ENCODE results near the gene HDDC3.
"Not testable (repeated sequence)": the region's sequence is repeated elsewhere in the genome, so short reads cannot be mapped to it uniquely, and the experiment has no call there.

Gene HDDC3

GRCh38 chr15:90929246-90930019 lies 2.9 kb downstream of the HDDC3 start:
- no peak for DNase-seq

- not testable (repeated sequence) for DNase-seq
These were observed 4.2 kb downstream of the HDDC3 start for GRCh38 chr15:90928106-90928505.

GRCh38 chr15:90926766-90927165 lies 5.6 kb downstream of the HDDC3 start:
- DNase-seq = not testable (repeated sequence)

- no peak for DNase-seq
These were observed 8.0 kb downstream of the HDDC3 start for GRCh38 chr15:90924375-90924774.

GRCh38 chr15:90922712-90923322 lies 9.5 kb downstream of the HDDC3 start:
- DNase-seq = peak; percentile 71

GRCh38 chr15:90921887-90922286 lies 10.5 kb downstream of the HDDC3 start:
- no peak for DNase-seq

GRCh38 chr15:90918835-90919234 lies 13.5 kb downstream of the HDDC3 start:
- no peak for DNase-seq

GRCh38 chr15:90918034-90918788 lies 14.1 kb downstream of the HDDC3 start:
- DNase-seq = no peak

- DNase-seq = no peak
These were observed 14.8 kb downstream of the HDDC3 start for GRCh38 chr15:90917569-90917968.

- DNase-seq = no peak
These were observed 15.9 kb downstream of the HDDC3 start for GRCh38 chr15:90916461-90916860.

GRCh38 chr15:90915808-90916440 lies 16.4 kb downstream of the HDDC3 start:
- DNase-seq = no peak

- no peak for DNase-seq
These were observed 17.0 kb downstream of the HDDC3 start for GRCh38 chr15:90915216-90915807.

GRCh38 chr15:90914305-90915080 lies 17.9 kb downstream of the HDDC3 start:
- DNase-seq = no peak

GRCh38 chr15:90913398-90913944 lies 18.9 kb downstream of the HDDC3 start:
- no peak for DNase-seq

- no peak for DNase-seq
These were observed 19.6 kb downstream of the HDDC3 start for GRCh38 chr15:90912770-90913075.

- no peak for DNase-seq
These were observed 20.2 kb downstream of the HDDC3 start for GRCh38 chr15:90911906-90912769.

- no peak for DNase-seq
These were observed 21.1 kb downstream of the HDDC3 start for GRCh38 chr15:90911302-90911623.

- DNase-seq = no peak
These were observed 21.7 kb downstream of the HDDC3 start for GRCh38 chr15:90910441-90911301.

- no peak for DNase-seq
These were observed 22.4 kb downstream of the HDDC3 start for GRCh38 chr15:90909976-90910375.

GRCh38 chr15:90909449-90909848 lies 22.9 kb downstream of the HDDC3 start:
- DNase-seq = not testable (repeated sequence)
